ENCODE results near the gene EIF6.

Gene EIF6

GRCh38 chr20:35295674-35296073 lies 11.1 kb upstream of the EIF6 start:
- DNase-seq (ENCODE audit: low read depth in 1 of 2, low spot score in 1 of 2): no peak

- DNase-seq (ENCODE audit: low read depth in 1 of 2, low spot score in 1 of 2): no peak
Measured at GRCh38 chr20:35295058-35295457, 10.5 kb upstream of the EIF6 start.

GRCh38 chr20:35294293-35294685 lies 9.7 kb upstream of the EIF6 start:
- no peak for DNase-seq (ENCODE audit: low read depth in 1 of 2, low spot score in 1 of 2)

- DNase-seq (ENCODE audit: low read depth in 1 of 2, low spot score in 1 of 2): no peak
Measured at GRCh38 chr20:35293303-35294292, 9.0 kb upstream of the EIF6 start.

- DNase-seq (ENCODE audit: low read depth in 1 of 2, low spot score in 1 of 2): no peak
Measured at GRCh38 chr20:35292504-35293285, 8.1 kb upstream of the EIF6 start.

GRCh38 chr20:35291654-35292503 lies 7.3 kb upstream of the EIF6 start, which contains the start of gene FAM83C:
FAM83C (minus strand) TSS chr20:35292425; CDS start chr20:35292304, 121 bp downstream.
- no peak for DNase-seq (ENCODE audit: low read depth in 1 of 2, low spot score in 1 of 2)

GRCh38 chr20:35290887-35291417 lies 6.4 kb upstream of the EIF6 start:
- DNase-seq (ENCODE audit: low read depth in 1 of 2, low spot score in 1 of 2): no peak

GRCh38 chr20:35290186-35290886 lies 5.8 kb upstream of the EIF6 start:
- no peak for DNase-seq (ENCODE audit: low read depth in 1 of 2, low spot score in 1 of 2)

GRCh38 chr20:35288325-35289060 lies 3.9 kb upstream of the EIF6 start:
- DNase-seq (ENCODE audit: low read depth in 1 of 2, low spot score in 1 of 2): no peak

- no peak for DNase-seq (ENCODE audit: low read depth in 1 of 2, low spot score in 1 of 2)
Measured at GRCh38 chr20:35287509-35288324, 3.1 kb upstream of the EIF6 start.

GRCh38 chr20:35286899-35287508 lies 2.4 kb upstream of the EIF6 start:
- no peak for DNase-seq (ENCODE audit: low read depth in 1 of 2, low spot score in 1 of 2)

- DNase-seq (ENCODE audit: low read depth in 1 of 2, low spot score in 1 of 2): no peak
Measured at GRCh38 chr20:35286077-35286898, 1.7 kb upstream of the EIF6 start.

GRCh38 chr20:35285806-35286076 lies 1.2 kb upstream of the EIF6 start:
- DNase-seq (ENCODE audit: low read depth in 1 of 2, low spot score in 1 of 2): no peak

GRCh38 chr20:35284992-35285805 lies 627 bp upstream of the EIF6 start:
- DNase-seq (ENCODE audit: low read depth in 1 of 2, low spot score in 1 of 2): no peak

- no peak for DNase-seq (ENCODE audit: low read depth in 1 of 2, low spot score in 1 of 2)
Measured at GRCh38 chr20:35283441-35284266, 918 bp downstream of the EIF6 start.

All from stimulated activated CD4-positive, alpha-beta T cell treated with anti-CD3 and anti-CD28 coated beads, Interleukin-15, amount 100 ng/mL, for 1 hour (primary cell).